Spinal cord (tissue), 10 donors: ENCODE measurements around the gene TBC1D17. TPM values are rescaled to one million over a fixed set of nuclear protein-coding genes. Genes with fewer than 3 reads are reported as not detected.

Experiments
- DNase-seq, 6 donors: peaks; one replicate each; pipeline versions ENCODE4 v3.0.0 to v3.0.0-alpha.2; 2013 to 2015; ENCODE audit warnings: low spot score in 6 of 6, low read depth in 4 of 6
- H3K27ac ChIP-seq: one replicate; pipeline ENCODE4 v1.5.1; 2013; ENCODE audit warnings: low read depth, low read length, control low read depth
- H3K27me3 ChIP-seq: one replicate; pipeline ENCODE4 v1.6.1; 2013; ENCODE audit warnings: low read length; ENCODE audit not compliant: control insufficient read depth, insufficient read depth
- H3K36me3 ChIP-seq: one replicate; pipeline ENCODE4 v1.6.1; 2013; ENCODE audit warnings: low read length; ENCODE audit not compliant: control insufficient read depth, insufficient read depth
- H3K4me1 ChIP-seq: one replicate; pipeline ENCODE4 v1.6.1; 2013; ENCODE audit warnings: low read length; ENCODE audit not compliant: control insufficient read depth, insufficient read depth
- H3K4me3 ChIP-seq: one replicate; pipeline ENCODE4 v1.5.1; 2013; ENCODE audit warnings: low read depth, low read length, control low read depth
- H3K9me3 ChIP-seq: one replicate; pipeline ENCODE4 v1.6.1; 2013; ENCODE audit warnings: low read length; ENCODE audit not compliant: control insufficient read depth, insufficient read depth
- WGBS: methylation state at CpG from one replicate; pipeline ENCODE4 v1.1.5; 2013; ENCODE audit warnings: missing lambda C conversion rate; ENCODE audit not compliant: insufficient coverage; 5-methylcytosine and 5-hydroxymethylcytosine counted together
- polyA plus RNA-seq, 2 donors: library from polyadenylated mRNA; unstranded; fragments of 120-200 nt; gene quantifications; one replicate each; pipeline ENCODE4 v1.2.1, GENCODE V29; 2013; ENCODE audit not compliant: insufficient read length in 2 of 2
- total RNA-seq, 2 donors: library from RNA; depleted of rRNA in 1 of 2; stranded (reverse); fragments of 120-200 nt in 1 of 2; fragments of >200 nt in 1 of 2; gene quantifications; one replicate each; pipeline versions ENCODE4 v1.2.3 to v1.2.4, GENCODE V29; 2013 to 2014
- donor health status: healthy.

The TBC1D17 gene
- total and polyA plus RNA-seq, 4 donors: 9.6 to 78.6 (median 40.5) TPM

- Histone ChIP-seq H3K27ac (no peak overlapping the region), H3K27me3 (no peaks in the 10 kb centered on the region), H3K9me3 (no peaks in the 10 kb centered on the region), H3K4me3 (no peak overlapping the region), H3K36me3 (peaks cover 73% of the 10 kb centered on the region), H3K4me1 (peaks cover 11% of the 10 kb centered on the region)
- no peak for DNase-seq
- WGBS: over 99% methylated on average over 17 of the region's 17 CpGs
Observed at GRCh38 chr19:49881186-49881585, 3.7 kb downstream of the TBC1D17 start.

GRCh38 chr19:49881672-49882394 lies 4.3 kb downstream of the TBC1D17 start:
- H3K4me3 ChIP-seq: no peak overlapping the region
- H3K9me3 ChIP-seq: no peaks in the 10 kb centered on the region
- no peak for DNase-seq
- H3K36me3 ChIP-seq: peaks cover 73% of the 10 kb centered on the region
- 87% methylated on average over 22 of the region's 31 CpGs for WGBS
- H3K27me3 ChIP-seq: no peaks in the 10 kb centered on the region
- H3K4me1 ChIP-seq: peaks cover 11% of the 10 kb centered on the region
- no peak overlapping the region for H3K27ac ChIP-seq

- H3K27ac ChIP-seq: no peak overlapping the region
- 96% methylated on average over 13 of the region's 14 CpGs for WGBS
- no peak for DNase-seq
- no peak overlapping the region for H3K4me3 ChIP-seq
- peaks cover 11% of the 10 kb centered on the region for H3K4me1 ChIP-seq
- H3K27me3 ChIP-seq: no peaks in the 10 kb centered on the region
- peaks cover 81% of the 10 kb centered on the region for H3K36me3 ChIP-seq
- H3K9me3 ChIP-seq: no peaks in the 10 kb centered on the region
Observed at GRCh38 chr19:49882643-49883042, 5.1 kb downstream of the TBC1D17 start.

- peaks cover 86% of the 10 kb centered on the region for H3K36me3 ChIP-seq
- WGBS: 100% methylated on average over 5 of the region's 5 CpGs
- no peak overlapping the region for H3K27ac ChIP-seq
- H3K27me3 ChIP-seq: no peaks in the 10 kb centered on the region
- DNase-seq: no peak
- no peak overlapping the region for H3K4me3 ChIP-seq
- no peaks in the 10 kb centered on the region for H3K9me3 ChIP-seq
- H3K4me1 ChIP-seq: peaks cover 8% of the 10 kb centered on the region
Observed at GRCh38 chr19:49883094-49883493, 5.6 kb downstream of the TBC1D17 start.

- Histone ChIP-seq H3K4me1 (no peaks in the 10 kb centered on the region), H3K27me3 (no peaks in the 10 kb centered on the region), H3K36me3 (peaks cover 88% of the 10 kb centered on the region), H3K9me3 (no peaks in the 10 kb centered on the region), H3K27ac (no peak overlapping the region), H3K4me3 (no peak overlapping the region)
- no peak for DNase-seq
- WGBS: 98% methylated on average over 16 of the region's 18 CpGs
Observed at GRCh38 chr19:49884109-49884508, 6.6 kb downstream of the TBC1D17 start.

- DNase-seq: no peak
- H3K27ac ChIP-seq: no peak overlapping the region
- 95% methylated on average over 3 of the region's 3 CpGs for WGBS
- peaks cover 88% of the 10 kb centered on the region for H3K36me3 ChIP-seq
- no peaks in the 10 kb centered on the region for H3K9me3 ChIP-seq
- no peak overlapping the region for H3K4me3 ChIP-seq
- peaks cover 3% of the 10 kb centered on the region for H3K4me1 ChIP-seq
- H3K27me3 ChIP-seq: peaks cover 5% of the 10 kb centered on the region
Observed at GRCh38 chr19:49884760-49885159, 7.3 kb downstream of the TBC1D17 start.

- WGBS: 87% methylated on average over 16 of the region's 23 CpGs
- Histone ChIP-seq H3K27ac (no peak overlapping the region), H3K36me3 (peaks cover 64% of the 10 kb centered on the region), H3K27me3 (peaks cover 10% of the 10 kb centered on the region), H3K4me3 (no peak overlapping the region), H3K4me1 (peaks cover 10% of the 10 kb centered on the region), H3K9me3 (no peaks in the 10 kb centered on the region)
- DNase-seq: no peak
Observed at GRCh38 chr19:49887037-49887664, 9.6 kb downstream of the TBC1D17 start.

- no peak overlapping the region for H3K27ac ChIP-seq
- H3K4me3 ChIP-seq: no peak overlapping the region
- whole genome bisulfite sequencing: 68% methylated on average over 38 of the region's 54 CpGs
- DNase-seq: no peak
- no peaks in the 10 kb centered on the region for H3K9me3 ChIP-seq
- H3K27me3 ChIP-seq: peaks cover 10% of the 10 kb centered on the region
- peaks cover 57% of the 10 kb centered on the region for H3K36me3 ChIP-seq
- peaks cover 10% of the 10 kb centered on the region for H3K4me1 ChIP-seq
Observed at GRCh38 chr19:49887665-49888509, 10.4 kb downstream of the TBC1D17 start.

- no peak for DNase-seq
- Histone ChIP-seq H3K27ac (no peak overlapping the region), H3K36me3 (peaks cover 51% of the 10 kb centered on the region), H3K4me1 (peaks cover 10% of the 10 kb centered on the region), H3K27me3 (peaks cover 10% of the 10 kb centered on the region), H3K9me3 (no peaks in the 10 kb centered on the region), H3K4me3 (no peak overlapping the region)
- WGBS: 66% methylated on average over 15 of the region's 18 CpGs
Observed at GRCh38 chr19:49888510-49888824, 11.0 kb downstream of the TBC1D17 start.
